ENCODE results near the gene MROH7. TPM values are rescaled to one million over a fixed set of nuclear protein-coding genes. Genes with fewer than 3 reads are reported as not detected.

The MROH7 gene
- total and polyA plus RNA-seq, 9 of the 15 experiments (the other 6 are each of a cell fraction or from before 2014, with no cell fraction given): not detected

GRCh38 chr1:54711536-54711935 lies 70.0 kb downstream of the MROH7 start:
- Histone ChIP-seq H3K9me3 (replicated peaks; ENCODE audit: control insufficient read depth, insufficient read depth, low read depth, low read length) (no peaks in the 10 kb centered on the region), H3K4me2 (ENCODE audit: insufficient read depth, low read length) (no peak overlapping the region), H3K4me3 (no peak overlapping the region), H3K9me1 (ENCODE audit: control insufficient read depth, insufficient read depth, low read length) (no peaks in the 10 kb centered on the region), H3K79me2 (ENCODE audit: control insufficient read depth, insufficient read depth, low read length) (peaks cover 9% of the 10 kb centered on the region), H3K4me1 (replicated peaks in 1 of 2; ENCODE audit: control insufficient read depth in 2 of 2, insufficient read depth in 2 of 2, low read length in 2 of 2) (peaks cover under 1 to 8% of the 10 kb centered on the region in 2 experiments; a peak in 3 of 5 replicates), H3K27me3 (ENCODE audit: control insufficient read depth in 2 of 2, insufficient read depth in 2 of 2, low read length in 2 of 2) (peaks cover 20 to 44% of the 10 kb centered on the region in 2 experiments), H3K36me3 (ENCODE audit: control insufficient read depth, insufficient read depth, low read length) (no peaks in the 10 kb centered on the region), H4K20me1 (replicated peaks; ENCODE audit: control insufficient read depth, insufficient read depth, low read length) (peaks cover 10% of the 10 kb centered on the region; the same call in 1 of the 2 replicates), H3K27ac (ENCODE audit: extremely low read depth, low read depth, low read length) (no peak overlapping the region), H2AFZ (ENCODE audit: low read depth, low read length) (no peak overlapping the region), H3K9ac (ENCODE audit: insufficient read depth in 1 of 2, low read depth in 2 of 2, low read length in 2 of 2) (no peak overlapping the region)
- intact Hi-C loops (cut with micrococcal nuclease): no loop called here
- ChIA-PET POLR2A (interaction anchor here (1.5 kb wide), 1 partner anchor 11 kb away, joined by 5 read pairs; no protein-coding TSS in a partner anchor), CTCF (ENCODE audit: low intra/inter-chr PET ratio) (no interaction called here)
- TF ChIP-seq NR2C2 (CRISPR knock-in tag; IDR thresholded peaks at IDR 0.05): no peak
- TF ChIP-seq NR2C2 (tag; IDR thresholded peaks at IDR 0.05): no peak
- no peak for TF ChIP-seq DLX4 (CRISPR knock-in tag; IDR thresholded peaks at IDR 0.05)
- in situ Hi-C loops (cut with MboI): no loop called here
- no TSS peak for BruUV-seq (replicated peaks)
- ATAC-seq: no peak
- DNase-seq (ENCODE audit: extremely low read depth in 1 of 4, low spot score in 3 of 4): no peak
- no peak for FAIRE-seq
- WGBS (ENCODE audit: insufficient coverage, low coverage, missing lambda C conversion rate): 11% methylated on average over 10 of the region's 10 CpGs

GRCh38 chr1:54714881-54715492 lies 73.4 kb downstream of the MROH7 start:
- CTCF ChIA-PET (ENCODE audit: low intra/inter-chr PET ratio): interaction anchor here (0.6 kb wide), 1 partner anchor 441 kb away, joined by 4 read pairs; no protein-coding TSS in a partner anchor
- WGBS (ENCODE audit: insufficient coverage, low coverage, missing lambda C conversion rate): 74% methylated on average over 7 of the region's 7 CpGs
- TF ChIP-seq ZNF707 (CRISPR knock-in tag; conservative IDR thresholded peaks at IDR 0.05) (no peak), CBFB (CRISPR knock-in tag; IDR thresholded peaks at IDR 0.05) (0 out of 2 replicates have a peak, but pooled peaks have one; percentile 12), FIP1L1 (IDR thresholded peaks at IDR 0.05; ENCODE audit: low read depth, low read length, poor library complexity, severe bottlenecking) (no peak), ERF (CRISPR knock-in tag; IDR thresholded peaks at IDR 0.05) (no peak), MITF (IDR thresholded peaks at IDR 0.05) (no peak), PHTF2 (CRISPR knock-in tag; IDR thresholded peaks at IDR 0.05) (no peak), TEAD2 (tag; IDR thresholded peaks at IDR 0.05) (no peak), PATZ1 (CRISPR knock-in tag; IDR thresholded peaks at IDR 0.05; ENCODE audit: borderline replicate concordance) (no peak)

More at GRCh38 chr1:54714881-54715492, 73.4 kb downstream of the MROH7 start:
- Histone ChIP-seq H2AFZ (ENCODE audit: low read depth, low read length) (peak overlapping the region; percentile 100), H3K27me3 (ENCODE audit: control insufficient read depth in 2 of 2, insufficient read depth in 2 of 2, low read length in 2 of 2) (peaks cover 14 to 24% of the 10 kb centered on the region in 2 experiments; a peak in 4 of 5 replicates), H3K9me3 (replicated peaks; ENCODE audit: control insufficient read depth, insufficient read depth, low read depth, low read length) (no peaks in the 10 kb centered on the region), H3K36me3 (ENCODE audit: control insufficient read depth, insufficient read depth, low read length) (peaks cover 34% of the 10 kb centered on the region), H3K79me2 (ENCODE audit: control insufficient read depth, insufficient read depth, low read length) (peaks cover 29% of the 10 kb centered on the region), H3K4me1 (replicated peaks in 1 of 2; ENCODE audit: control insufficient read depth in 2 of 2, insufficient read depth in 2 of 2, low read length in 2 of 2) (peaks cover 5 to 8% of the 10 kb centered on the region in 2 experiments; a peak in 4 of 5 replicates), H3K4me3 (peak overlapping the region; percentile 88), H3K9ac (ENCODE audit: insufficient read depth in 1 of 2, low read depth in 2 of 2, low read length in 2 of 2) (peak overlapping the region in 1 of 2 experiments; percentile 97; a peak in 2 of 4 replicates), H3K9me1 (ENCODE audit: control insufficient read depth, insufficient read depth, low read length) (no peaks in the 10 kb centered on the region), H3K4me2 (ENCODE audit: insufficient read depth, low read length) (peak overlapping the region; percentile 98), H4K20me1 (replicated peaks; ENCODE audit: control insufficient read depth, insufficient read depth, low read length) (peaks cover 4% of the 10 kb centered on the region; the same call in 1 of the 2 replicates), H3K27ac (ENCODE audit: extremely low read depth, low read depth, low read length) (no peak overlapping the region)
- DNase-seq (ENCODE audit: extremely low read depth in 1 of 4, low spot score in 3 of 4) (no peak), ATAC-seq (no peak), FAIRE-seq (no peak)
- in situ Hi-C loops (cut with MboI) (no loop called here), intact Hi-C loops (cut with micrococcal nuclease) (loop anchor here (2.0 kb wide), 1 partner anchor 50 kb away; the partner anchor contains the start of gene PARS2)
- no TSS peak for BruUV-seq (replicated peaks)
- POLR2A ChIA-PET: interaction anchor here (0.6 to 1.2 kb wide), 5 partner anchors 9 to 666 kb away, joined by 3 to 5 read pairs (median 3); no protein-coding TSS in a partner anchor
